Neuronal stem cell (in vitro differentiated cells): Measurements from ENCODE around the gene STBD1.

ENCODE experiments used
- DNase-seq: peaks from one replicate; pipeline ENCODE4 v3.0.0-alpha.2; 2013; ENCODE audit warnings: low spot score
- H2AFZ ChIP-seq: one replicate; pipeline ENCODE4 v1.6.1; 2013; ENCODE audit warnings: mild to moderate bottlenecking, low read length, inconsistent platforms
- H2AK5ac ChIP-seq: 2 replicates; pipeline ENCODE4 v1.6.1; 2013; ENCODE audit warnings: low read depth, mild to moderate bottlenecking, inconsistent platforms, low read length, moderate library complexity, mixed read lengths
- H2BK120ac ChIP-seq: 2 replicates; pipeline ENCODE4 v1.6.1; 2013; ENCODE audit warnings: low read depth, mild to moderate bottlenecking, inconsistent platforms, low read length, moderate library complexity, mixed read lengths
- H2BK12ac ChIP-seq: one replicate; pipeline ENCODE4 v1.6.1; 2013; ENCODE audit warnings: low read length, inconsistent platforms
- H2BK15ac ChIP-seq: 2 replicates; pipeline ENCODE4 v1.6.1; 2013; ENCODE audit warnings: mild to moderate bottlenecking, low read length, inconsistent platforms, mixed read lengths
- H2BK5ac ChIP-seq: one replicate; pipeline ENCODE4 v1.6.1; 2013; ENCODE audit warnings: inconsistent platforms, mild to moderate bottlenecking, low read length, moderate library complexity
- H3K14ac ChIP-seq: one replicate; pipeline ENCODE4 v1.6.1; 2013; ENCODE audit warnings: low read length, inconsistent platforms
- H3K18ac ChIP-seq: 2 replicates; pipeline ENCODE4 v1.6.1; 2013; ENCODE audit warnings: low read length, inconsistent platforms
- H3K23ac ChIP-seq: 2 replicates; pipeline ENCODE4 v1.6.1; 2013; ENCODE audit warnings: low read depth, mild to moderate bottlenecking, mixed read lengths, low read length, inconsistent platforms; ENCODE audit not compliant: poor library complexity
- H3K27ac ChIP-seq: replicated peaks from 3 replicates; pipeline ENCODE4 v1.5.1; 2013; ENCODE audit warnings: low read length, inconsistent platforms
- H3K27me3 ChIP-seq, 3 experiments: 2 replicates each; pipeline ENCODE4 v1.6.1; 2013; ENCODE audit warnings: low read length in 3 of 3, mild to moderate bottlenecking in 2 of 3, inconsistent platforms in 1 of 3, low read depth in 1 of 3, mixed read lengths in 1 of 3, moderate library complexity in 1 of 3; ENCODE audit not compliant: control insufficient read depth in 3 of 3, insufficient read depth in 3 of 3
- H3K36me3 ChIP-seq, 2 donors: replicated peaks in 1 of 2; 2 replicates each; pipeline ENCODE4 v1.6.1; 2013; ENCODE audit warnings: low read length in 2 of 2; ENCODE audit not compliant: control insufficient read depth in 2 of 2, insufficient read depth in 2 of 2
- H3K4ac ChIP-seq: 2 replicates; pipeline ENCODE4 v1.6.1; 2013; ENCODE audit warnings: inconsistent platforms, mild to moderate bottlenecking, low read length, moderate library complexity
- H3K4me1 ChIP-seq, 2 donors: 1 replicate in 1 of 2; 2 replicates in 1 of 2; pipeline ENCODE4 v1.6.1; 2013; ENCODE audit warnings: low read length in 2 of 2, low read depth in 1 of 2; ENCODE audit not compliant: control insufficient read depth in 2 of 2, insufficient read depth in 1 of 2
- H3K4me2 ChIP-seq: one replicate; pipeline ENCODE4 v1.6.1; 2013; ENCODE audit warnings: mild to moderate bottlenecking, low read length, inconsistent platforms; ENCODE audit not compliant: insufficient read depth, poor library complexity, severe bottlenecking
- H3K4me3 ChIP-seq, 2 donors: 2 replicates each; pipeline ENCODE4 v1.5.1; 2013; ENCODE audit warnings: low read length in 2 of 2, mild to moderate bottlenecking in 2 of 2, inconsistent platforms in 1 of 2, moderate library complexity in 1 of 2
- H3K79me1 ChIP-seq: one replicate; pipeline ENCODE4 v1.6.1; 2013; ENCODE audit warnings: low read depth, mild to moderate bottlenecking, inconsistent platforms, low read length, moderate library complexity
- H3K9ac ChIP-seq: one replicate; pipeline ENCODE4 v1.6.1; 2013; ENCODE audit warnings: mild to moderate bottlenecking, low read depth, low read length, inconsistent platforms; ENCODE audit not compliant: poor library complexity
- H3K9me3 ChIP-seq, 2 donors: replicated peaks in 1 of 2; 2 replicates each; pipeline versions ENCODE3 to v1.6.1; 2013; ENCODE audit warnings: low read length in 2 of 2, mild to moderate bottlenecking in 2 of 2, inconsistent platforms in 1 of 2, low read depth in 1 of 2, mixed read lengths in 1 of 2, moderate library complexity in 1 of 2; ENCODE audit not compliant: control insufficient read depth in 2 of 2, insufficient read depth in 1 of 2
- H4K8ac ChIP-seq: one replicate; pipeline ENCODE4 v1.6.1; 2013; ENCODE audit warnings: low read depth, mild to moderate bottlenecking, inconsistent platforms, low read length, moderate library complexity
- H4K91ac ChIP-seq: one replicate; pipeline ENCODE4 v1.6.1; 2013; ENCODE audit warnings: low read length, low read depth, mild to moderate bottlenecking, inconsistent platforms; ENCODE audit not compliant: poor library complexity
- WGBS, 2 donors: extraction: QIAGEN DNeasy Blood & Tissue Kit; methylation state at CpG; one replicate each; pipeline ENCODE4 v1.1.7; 2013; ENCODE audit warnings: missing lambda C conversion rate in 2 of 2, mixed read lengths in 1 of 2; ENCODE audit not compliant: insufficient read length in 2 of 2, insufficient replicate concordance in 1 of 2; ENCODE audit errors: extremely low coverage in 2 of 2; 5-methylcytosine and 5-hydroxymethylcytosine counted together

Gene STBD1

GRCh38 chr4:76316131-76316530, 9.6 kb downstream of the STBD1 start:
- Histone ChIP-seq H2BK12ac (no peak overlapping the region), H3K4me1 (peaks cover 0 to 2% of the 10 kb centered on the region in 2 donors), H3K23ac (no peak overlapping the region), H3K9me3 (peaks cover 4 to 8% of the 10 kb centered on the region in 2 donors), H3K18ac (no peak overlapping the region), H3K4ac (no peak overlapping the region), H4K91ac (no peak overlapping the region), H2BK15ac (no peak overlapping the region), H3K4me2 (no peak overlapping the region), H3K9ac (no peak overlapping the region), H3K14ac (no peak overlapping the region), H3K27ac (no peak overlapping the region), H4K8ac (no peak overlapping the region), H3K79me1 (no peaks in the 10 kb centered on the region), H2BK120ac (no peak overlapping the region), H3K27me3 (peaks cover 0 to 14% (median 0%) of the 10 kb centered on the region in 3 experiments), H2AK5ac (no peak overlapping the region), H3K36me3 (no peaks in the 10 kb centered on the region), H2AFZ (no peak overlapping the region), H2BK5ac (no peak overlapping the region), H3K4me3 (no peak overlapping the region)
- no CpG with 5 or more reads among the region's 1 CpG for WGBS, 2 donors
- no peak for DNase-seq

GRCh38 chr4:76322236-76322635, 15.7 kb downstream of the STBD1 start:
- Histone ChIP-seq H3K36me3 (no peaks in the 10 kb centered on the region), H3K27me3 (peaks cover 0 to 5% (median 0%) of the 10 kb centered on the region in 3 experiments), H2AK5ac (no peak overlapping the region), H2AFZ (no peak overlapping the region), H3K4me1 (no peaks in the 10 kb centered on the region), H2BK15ac (no peak overlapping the region), H4K91ac (no peak overlapping the region), H2BK5ac (no peak overlapping the region), H3K9ac (no peak overlapping the region), H2BK12ac (no peak overlapping the region), H3K79me1 (peaks cover 2% of the 10 kb centered on the region), H3K4me2 (no peak overlapping the region), H2BK120ac (no peak overlapping the region), H3K4ac (no peak overlapping the region), H3K18ac (no peak overlapping the region), H3K27ac (no peak overlapping the region), H4K8ac (no peak overlapping the region), H3K4me3 (no peak overlapping the region), H3K23ac (no peak overlapping the region), H3K9me3 (peaks cover 3 to 12% of the 10 kb centered on the region in 2 donors), H3K14ac (no peak overlapping the region)
- DNase-seq: no peak
- WGBS, 2 donors: no CpG with 5 or more reads among the region's 3 CpGs

GRCh38 chr4:76325072-76325471, 18.5 kb downstream of the STBD1 start:
- Histone ChIP-seq H3K27me3 (peaks cover 0 to 5% (median 0%) of the 10 kb centered on the region in 3 experiments), H4K91ac (no peak overlapping the region), H3K4ac (no peak overlapping the region), H2BK15ac (no peak overlapping the region), H3K4me2 (no peak overlapping the region), H2BK120ac (no peak overlapping the region), H3K79me1 (peaks cover 2% of the 10 kb centered on the region), H3K36me3 (no peaks in the 10 kb centered on the region), H3K18ac (no peak overlapping the region), H3K4me3 (no peak overlapping the region), H3K4me1 (no peaks in the 10 kb centered on the region), H2AK5ac (no peak overlapping the region), H3K9ac (no peak overlapping the region), H2BK12ac (no peak overlapping the region), H3K9me3 (peaks cover 2 to 12% of the 10 kb centered on the region in 2 donors), H2AFZ (no peak overlapping the region), H3K14ac (no peak overlapping the region), H3K27ac (no peak overlapping the region), H4K8ac (no peak overlapping the region), H2BK5ac (no peak overlapping the region), H3K23ac (no peak overlapping the region)
- no peak for DNase-seq

- Histone ChIP-seq H3K79me1 (peaks cover 2% of the 10 kb centered on the region), H2BK12ac (no peak overlapping the region), H2BK120ac (no peak overlapping the region), H3K27me3 (peaks cover 0 to 5% (median 0%) of the 10 kb centered on the region in 3 experiments), H3K23ac (no peak overlapping the region), H2AFZ (no peak overlapping the region), H3K18ac (no peak overlapping the region), H3K4me3 (no peak overlapping the region), H4K91ac (no peak overlapping the region), H2AK5ac (no peak overlapping the region), H3K4me2 (no peak overlapping the region), H3K14ac (no peak overlapping the region), H3K4ac (no peak overlapping the region), H3K36me3 (no peaks in the 10 kb centered on the region), H3K9ac (no peak overlapping the region), H2BK5ac (no peak overlapping the region), H4K8ac (no peak overlapping the region), H3K4me1 (no peaks in the 10 kb centered on the region), H3K27ac (no peak overlapping the region), H3K9me3 (peaks cover 2 to 12% of the 10 kb centered on the region in 2 donors), H2BK15ac (no peak overlapping the region)
- no peak for DNase-seq
Observed at GRCh38 chr4:76326515-76326914, 20.0 kb downstream of the STBD1 start.
